Activated naive CD8-positive, alpha-beta T cell treated with anti-CD3 and anti-CD28 coated beads, Interleukin-2, amount 10 ng/mL, durations not matched to agents 7 days and 5 days (primary cell): ENCODE measurements around the gene SCAP. TPM values are rescaled to one million over a fixed set of nuclear protein-coding genes. Genes with fewer than 3 reads are reported as not detected.
"Not testable (repeated sequence)": the region's sequence is repeated elsewhere in the genome, so short reads cannot be mapped to it uniquely, and the experiment has no call there.

Experiments
- ATAC-seq: fragments of 150-1000 bp; cut with Tn5 transposase; one replicate; pipeline ENCODE4 v1.10.0; 2021; ENCODE audit warnings: low read depth, moderate library complexity
- POLR2A ChIA-PET: fragments of 350-600 bp; sonication (Branson Sonifier 250); formaldehyde crosslinking; loops from one replicate; lab custom pipeline; 2021; ENCODE audit warnings: antibody characterized with exemption; lab: Charles Lee
- DNase-seq: peaks from one replicate; pipeline ENCODE4 v3.0.0; 2021
- H3K27ac Mint-ChIP-seq: one replicate; pipeline ENCODE4 v1.8.0; 2022; ENCODE audit warnings: mild to moderate bottlenecking, mixed read lengths
- H3K27me3 Mint-ChIP-seq: one replicate; pipeline ENCODE4 v1.8.0; 2022; ENCODE audit warnings: mild to moderate bottlenecking, moderate library complexity, mixed read lengths
- H3K36me3 Mint-ChIP-seq: one replicate; pipeline ENCODE4 v1.8.0; 2021; ENCODE audit warnings: mild to moderate bottlenecking, mixed read lengths
- H3K4me1 Mint-ChIP-seq: one replicate; pipeline ENCODE4 v1.8.0; 2021; ENCODE audit warnings: mixed read lengths
- H3K4me3 Mint-ChIP-seq: one replicate; pipeline ENCODE4 v1.8.0; 2022; ENCODE audit warnings: mild to moderate bottlenecking, moderate library complexity, mixed read lengths
- H3K9me3 Mint-ChIP-seq: one replicate; pipeline ENCODE4 v1.8.0; 2021; ENCODE audit warnings: mixed read lengths
- total RNA-seq, 2 experiments: library from RNA; stranded (reverse); gene quantifications; one replicate each; pipeline ENCODE4 v1.2.3, GENCODE V29; 2021

SCAP gene
- 10 to 100 TPM; 73.5 to 80.1 TPM for total RNA-seq

GRCh38 chr3:47475570-47476329 lies at the start of gene SCAP:
Gene SCAP (minus strand): TSS chr3:47475941. CDS start chr3:47442993, 32,948 bp downstream.
- POLR2A ChIA-PET, result interaction anchor here (0.6 to 2.5 kb wide), 4 partner anchors 37 to 306 kb away, joined by 3 to 28 read pairs (median 6); partner anchors contain the start of genes ELP6, PTPN23 and SMARCC1
- H3K9me3 Mint-ChIP-seq, result no peaks in the 10 kb centered on the region
- H3K27me3 Mint-ChIP-seq, result no peaks in the 10 kb centered on the region

GRCh38 chr3:47523310-47524073 lies 47.8 kb upstream of the SCAP start:
- H3K27me3 Mint-ChIP-seq, result peaks cover 7% of the 10 kb centered on the region
- DNase-seq (no peak), ATAC-seq (no peak)
- peaks cover 1% of the 10 kb centered on the region for H3K36me3 Mint-ChIP-seq
- POLR2A ChIA-PET, result interaction anchor here (0.6 to 1.8 kb wide), 2 partner anchors 10 to 263 kb away, joined by 4 to 5 read pairs; partner anchors contain the start of gene ELP6
- H3K4me3 Mint-ChIP-seq, result no peak overlapping the region
- peaks cover 4% of the 10 kb centered on the region for H3K9me3 Mint-ChIP-seq
- peaks cover 8% of the 10 kb centered on the region for H3K4me1 Mint-ChIP-seq
- H3K27ac Mint-ChIP-seq, result no peak overlapping the region

More at GRCh38 chr3:47475570-47476329, at the start of gene SCAP:
- ATAC-seq (peak; percentile 91), DNase-seq (peak; percentile 98)
- H3K27ac Mint-ChIP-seq, result peak within 1 kb of the TSS; percentile 90
- H3K36me3 Mint-ChIP-seq, result no peaks in the 10 kb centered on the region
- peak within 1 kb of the TSS; percentile 91 for H3K4me3 Mint-ChIP-seq
- peaks cover 20% of the 10 kb centered on the region for H3K4me1 Mint-ChIP-seq

- H3K27ac Mint-ChIP-seq, result peak overlapping the region; percentile 17
Measured at GRCh38 chr3:47522082-47522987, 46.6 kb upstream of the SCAP start.

GRCh38 chr3:47520756-47521155 lies 45.0 kb upstream of the SCAP start:
- Mint-ChIP-seq H3K27ac (no peak overlapping the region), H3K36me3 (no peaks in the 10 kb centered on the region), H3K4me3 (no peak overlapping the region), H3K4me1 (peaks cover 8% of the 10 kb centered on the region), H3K9me3 (no peaks in the 10 kb centered on the region), H3K27me3 (peaks cover 13% of the 10 kb centered on the region)
- POLR2A ChIA-PET, result no interaction called here
- ATAC-seq, result no peak
- no peak for DNase-seq

More at GRCh38 chr3:47522082-47522987, 46.6 kb upstream of the SCAP start:
- Mint-ChIP-seq H3K4me1 (peaks cover 8% of the 10 kb centered on the region), H3K36me3 (no peaks in the 10 kb centered on the region), H3K9me3 (no peaks in the 10 kb centered on the region), H3K4me3 (no peak overlapping the region), H3K27me3 (peaks cover 7% of the 10 kb centered on the region)
- ATAC-seq, result peak; percentile 83
- peak; percentile 78 for DNase-seq
- POLR2A ChIA-PET, result interaction anchor here (0.6 to 1.8 kb wide), 6 partner anchors 9 to 949 kb away, joined by 3 to 7 read pairs (median 5); partner anchors contain the start of genes DHX30, ELP6 and SMARCC1

GRCh38 chr3:47517937-47518336 lies 42.2 kb upstream of the SCAP start:
- POLR2A ChIA-PET, result no interaction called here
- Mint-ChIP-seq H3K27ac (no peak overlapping the region), H3K36me3 (no peaks in the 10 kb centered on the region), H3K4me1 (peaks cover 8% of the 10 kb centered on the region), H3K4me3 (no peak overlapping the region), H3K27me3 (peaks cover 16% of the 10 kb centered on the region), H3K9me3 (no peaks in the 10 kb centered on the region)
- DNase-seq (no peak), ATAC-seq (no peak)

GRCh38 chr3:47515864-47516319 lies 40.2 kb upstream of the SCAP start:
- H3K4me3 Mint-ChIP-seq, result no peak overlapping the region
- ATAC-seq (no peak), DNase-seq (no peak)
- peaks cover 12% of the 10 kb centered on the region for H3K27me3 Mint-ChIP-seq
- POLR2A ChIA-PET, result no interaction called here
- H3K36me3 Mint-ChIP-seq, result no peaks in the 10 kb centered on the region
- no peak overlapping the region for H3K27ac Mint-ChIP-seq
- peaks cover 12% of the 10 kb centered on the region for H3K4me1 Mint-ChIP-seq
- H3K9me3 Mint-ChIP-seq, result no peaks in the 10 kb centered on the region

- Mint-ChIP-seq H3K4me1 (peaks cover 14% of the 10 kb centered on the region), H3K27ac (peak overlapping the region; percentile 3), H3K36me3 (peaks cover 2% of the 10 kb centered on the region), H3K9me3 (no peaks in the 10 kb centered on the region), H3K4me3 (peak overlapping the region; percentile 59), H3K27me3 (peaks cover 12% of the 10 kb centered on the region)
- POLR2A ChIA-PET, result no interaction called here
- ATAC-seq (no peak), DNase-seq (no peak)
Measured at GRCh38 chr3:47515100-47515499, 39.4 kb upstream of the SCAP start.

GRCh38 chr3:47513125-47513929 lies 37.6 kb upstream of the SCAP start, which contains the start of gene ELP6:
Gene ELP6 (minus strand): TSS chr3:47513712. CDS start chr3:47513590, 122 bp downstream.
- POLR2A ChIA-PET, result interaction anchor here (0.6 to 2.2 kb wide), 8 partner anchors 9 to 963 kb away, joined by 3 to 17 read pairs (median 5); partner anchors contain the start of genes PTPN23 and SCAP
- Mint-ChIP-seq H3K9me3 (no peaks in the 10 kb centered on the region), H3K4me3 (peak within 1 kb of the TSS; percentile 97)

GRCh38 chr3:47512416-47513124 lies 36.8 kb upstream of the SCAP start:
- Mint-ChIP-seq H3K9me3 (no peaks in the 10 kb centered on the region), H3K27me3 (peaks cover 9% of the 10 kb centered on the region), H3K36me3 (peaks cover 9% of the 10 kb centered on the region), H3K4me1 (peaks cover 14% of the 10 kb centered on the region), H3K27ac (peak overlapping the region; percentile 98), H3K4me3 (peak overlapping the region; percentile 97)
- ATAC-seq (no peak), DNase-seq (no peak)
- POLR2A ChIA-PET, result interaction anchor here (0.6 to 2.2 kb wide), 9 partner anchors 10 to 964 kb away, joined by 3 to 17 read pairs (median 5); partner anchors contain the start of genes PTPN23 and SCAP

More at GRCh38 chr3:47513125-47513929, 37.6 kb upstream of the SCAP start, which contains the start of gene ELP6:
- ATAC-seq (peak; percentile 94), DNase-seq (peak; percentile 97)
- H3K27me3 Mint-ChIP-seq, result peaks cover 9% of the 10 kb centered on the region
- peak within 1 kb of the TSS; percentile 98 for H3K27ac Mint-ChIP-seq
- peaks cover 5% of the 10 kb centered on the region for H3K36me3 Mint-ChIP-seq
- H3K4me1 Mint-ChIP-seq, result peaks cover 14% of the 10 kb centered on the region

- ATAC-seq, H3K27me3 Mint-ChIP-seq, POLR2A ChIA-PET, H3K9me3 Mint-ChIP-seq, H3K4me1 Mint-ChIP-seq, DNase-seq, H3K27ac Mint-ChIP-seq, H3K4me3 Mint-ChIP-seq: not testable (repeated sequence)
- peaks cover 27% of the 10 kb centered on the region for H3K36me3 Mint-ChIP-seq
Measured at GRCh38 chr3:47505267-47505666, 29.5 kb upstream of the SCAP start.

- H3K9me3 Mint-ChIP-seq, result no peaks in the 10 kb centered on the region
- H3K27ac Mint-ChIP-seq, result no peak overlapping the region
- ATAC-seq (no peak), DNase-seq (no peak)
- H3K36me3 Mint-ChIP-seq, result peaks cover 24% of the 10 kb centered on the region
- H3K27me3 Mint-ChIP-seq, result no peaks in the 10 kb centered on the region
- no peak overlapping the region for H3K4me3 Mint-ChIP-seq
- no peaks in the 10 kb centered on the region for H3K4me1 Mint-ChIP-seq
- POLR2A ChIA-PET, result no interaction called here
Measured at GRCh38 chr3:47504113-47504512, 28.4 kb upstream of the SCAP start.
